Measurements from ENCODE around the gene VCAN. TPM values are rescaled to one million over a fixed set of nuclear protein-coding genes. Genes with fewer than 3 reads are reported as not detected.

The VCAN gene
- total RNA-seq, 1 donor: 543 TPM

- no peaks in the 10 kb centered on the region for H4K20me1 ChIP-seq (ENCODE audit: insufficient read depth, low read length)
- H3K4me2 ChIP-seq (ENCODE audit: insufficient read depth, low read length): no peak overlapping the region
- DNase-seq (ENCODE audit: insufficient read length, low spot score, missing footprints): no peak
Observed at GRCh38 chr5:83428890-83429289, 42.7 kb upstream of the VCAN start.

GRCh38 chr5:83430130-83431010, 41.2 kb upstream of the VCAN start:
- Histone ChIP-seq H3K4me1 (ENCODE audit: insufficient read depth, low read length) (peaks cover 14% of the 10 kb centered on the region), H4K20me1 (ENCODE audit: insufficient read depth, low read length) (no peaks in the 10 kb centered on the region), H3K4me2 (ENCODE audit: insufficient read depth, low read length) (no peak overlapping the region), H3K27me3 (ENCODE audit: insufficient read depth, low read length) (no peaks in the 10 kb centered on the region), H3K9me3 (ENCODE audit: low read depth, low read length) (no peaks in the 10 kb centered on the region), H2AFZ (ENCODE audit: low read length) (no peak overlapping the region), H3K36me3 (ENCODE audit: insufficient read depth, low read length) (no peaks in the 10 kb centered on the region), H3K79me2 (ENCODE audit: insufficient read depth, low read length) (no peaks in the 10 kb centered on the region), H3K27ac (ENCODE audit: low read depth, low read length) (no peak overlapping the region), H3K4me3 (ENCODE audit: insufficient read depth, low read length) (no peak overlapping the region)
- peak; percentile 99 for TF ChIP-seq CTCF (IDR thresholded peaks at IDR 0.05; ENCODE audit: extremely low read depth, low read depth, low read length)
- DNase-seq (ENCODE audit: insufficient read length, low spot score, missing footprints): peak; percentile 66

More at GRCh38 chr5:83428890-83429289, 42.7 kb upstream of the VCAN start:
- no peak for TF ChIP-seq CTCF (IDR thresholded peaks at IDR 0.05; ENCODE audit: extremely low read depth, low read depth, low read length)
- H3K9me3 ChIP-seq (ENCODE audit: low read depth, low read length): no peaks in the 10 kb centered on the region
- no peaks in the 10 kb centered on the region for H3K36me3 ChIP-seq (ENCODE audit: insufficient read depth, low read length)
- no peak overlapping the region for H3K4me3 ChIP-seq (ENCODE audit: insufficient read depth, low read length)
- H3K4me1 ChIP-seq (ENCODE audit: insufficient read depth, low read length): peaks cover 2% of the 10 kb centered on the region
- H2AFZ ChIP-seq (ENCODE audit: low read length): no peak overlapping the region
- H3K27me3 ChIP-seq (ENCODE audit: insufficient read depth, low read length): no peaks in the 10 kb centered on the region
- no peaks in the 10 kb centered on the region for H3K79me2 ChIP-seq (ENCODE audit: insufficient read depth, low read length)
- no peak overlapping the region for H3K27ac ChIP-seq (ENCODE audit: low read depth, low read length)

GRCh38 chr5:83433891-83434290, 37.7 kb upstream of the VCAN start:
- H2AFZ ChIP-seq (ENCODE audit: low read length): no peak overlapping the region
- TF ChIP-seq CTCF (IDR thresholded peaks at IDR 0.05; ENCODE audit: extremely low read depth, low read depth, low read length): no peak

GRCh38 chr5:83434946-83435345, 36.6 kb upstream of the VCAN start:
- Histone ChIP-seq H3K4me2 (ENCODE audit: insufficient read depth, low read length) (peak overlapping the region; percentile 26), H3K4me1 (ENCODE audit: insufficient read depth, low read length) (peaks cover 14% of the 10 kb centered on the region), H3K36me3 (ENCODE audit: insufficient read depth, low read length) (no peaks in the 10 kb centered on the region), H3K79me2 (ENCODE audit: insufficient read depth, low read length) (no peaks in the 10 kb centered on the region), H3K9me3 (ENCODE audit: low read depth, low read length) (no peaks in the 10 kb centered on the region), H3K27me3 (ENCODE audit: insufficient read depth, low read length) (no peaks in the 10 kb centered on the region), H3K27ac (ENCODE audit: low read depth, low read length) (no peak overlapping the region), H2AFZ (ENCODE audit: low read length) (peak overlapping the region; percentile 75), H3K4me3 (ENCODE audit: insufficient read depth, low read length) (no peak overlapping the region), H4K20me1 (ENCODE audit: insufficient read depth, low read length) (no peaks in the 10 kb centered on the region)
- no peak for TF ChIP-seq CTCF (IDR thresholded peaks at IDR 0.05; ENCODE audit: extremely low read depth, low read depth, low read length)
- DNase-seq (ENCODE audit: insufficient read length, low spot score, missing footprints): peak; percentile 80

More at GRCh38 chr5:83433891-83434290, 37.7 kb upstream of the VCAN start:
- Histone ChIP-seq H3K36me3 (ENCODE audit: insufficient read depth, low read length) (no peaks in the 10 kb centered on the region), H3K4me2 (ENCODE audit: insufficient read depth, low read length) (no peak overlapping the region), H3K27me3 (ENCODE audit: insufficient read depth, low read length) (no peaks in the 10 kb centered on the region), H3K79me2 (ENCODE audit: insufficient read depth, low read length) (no peaks in the 10 kb centered on the region), H3K27ac (ENCODE audit: low read depth, low read length) (no peak overlapping the region), H3K4me1 (ENCODE audit: insufficient read depth, low read length) (peaks cover 14% of the 10 kb centered on the region), H4K20me1 (ENCODE audit: insufficient read depth, low read length) (no peaks in the 10 kb centered on the region), H3K9me3 (ENCODE audit: low read depth, low read length) (no peaks in the 10 kb centered on the region), H3K4me3 (ENCODE audit: insufficient read depth, low read length) (no peak overlapping the region)
- DNase-seq (ENCODE audit: insufficient read length, low spot score, missing footprints): no peak

Measured in osteoblast (primary cell).